K562 treated with DMSO at 1 percent for 24 hours (cell line): ENCODE measurements around the gene OR52E8. TPM values are rescaled to one million over a fixed set of nuclear protein-coding genes. Genes with fewer than 3 reads are reported as not detected.

ENCODE experiments used
- total RNA-seq: library from RNA; unstranded; fragments of 300-600 nt; gene quantifications from 2 replicates; pipeline ENCODE4 v1.2.3, GENCODE V29; 2022; ENCODE audit warnings: low read depth; ENCODE audit not compliant: insufficient read depth

OR52E8 gene
- not detected in 2 replicates for total RNA-seq

GRCh38 chr11:5857590-5857989, at the start of gene OR52E8:
Gene OR52E8 (minus strand): TSS chr11:5857690. CDS start chr11:5857690, 0 bp downstream.

DNA sequence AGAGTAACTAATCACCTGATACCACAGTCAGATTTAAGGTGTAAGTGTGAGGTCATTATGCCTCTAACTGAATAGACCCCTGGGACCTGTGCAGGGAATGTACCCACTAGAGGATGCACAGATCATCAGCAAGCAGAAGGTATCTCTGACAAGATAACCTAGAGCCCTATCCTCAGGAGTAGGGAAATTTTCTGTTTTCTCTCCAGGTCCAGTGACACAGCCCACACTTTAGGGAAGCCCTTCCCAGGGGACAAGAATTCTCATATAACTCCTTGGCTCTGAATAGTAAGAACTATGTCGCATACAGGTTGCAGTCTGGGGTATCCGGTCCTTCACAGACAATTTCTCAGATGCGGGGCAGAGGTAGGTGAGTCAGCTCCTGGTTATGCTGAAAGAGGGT, 35.4 kb upstream of the OR52E8 start, which contains the start of gene OR52E5:
Gene OR52E5 (plus strand): TSS at position 301 of the 400 bp plus-strand sequence. CDS start 7,569 bp downstream, outside the sequence.

GRCh38 chr11:5880329-5880728, 22.8 kb upstream of the OR52E8 start, which contains the start of gene OR52E4:
Gene OR52E4 (plus strand): TSS chr11:5880629. CDS start chr11:5884293, 3,664 bp downstream.

GRCh38 chr11:5841797-5842196, 15.7 kb downstream of the OR52E8 start, which contains the start of gene OR52E6:
Gene OR52E6 (minus strand): TSS chr11:5841897. CDS start chr11:5841897, 0 bp downstream.

DNA sequence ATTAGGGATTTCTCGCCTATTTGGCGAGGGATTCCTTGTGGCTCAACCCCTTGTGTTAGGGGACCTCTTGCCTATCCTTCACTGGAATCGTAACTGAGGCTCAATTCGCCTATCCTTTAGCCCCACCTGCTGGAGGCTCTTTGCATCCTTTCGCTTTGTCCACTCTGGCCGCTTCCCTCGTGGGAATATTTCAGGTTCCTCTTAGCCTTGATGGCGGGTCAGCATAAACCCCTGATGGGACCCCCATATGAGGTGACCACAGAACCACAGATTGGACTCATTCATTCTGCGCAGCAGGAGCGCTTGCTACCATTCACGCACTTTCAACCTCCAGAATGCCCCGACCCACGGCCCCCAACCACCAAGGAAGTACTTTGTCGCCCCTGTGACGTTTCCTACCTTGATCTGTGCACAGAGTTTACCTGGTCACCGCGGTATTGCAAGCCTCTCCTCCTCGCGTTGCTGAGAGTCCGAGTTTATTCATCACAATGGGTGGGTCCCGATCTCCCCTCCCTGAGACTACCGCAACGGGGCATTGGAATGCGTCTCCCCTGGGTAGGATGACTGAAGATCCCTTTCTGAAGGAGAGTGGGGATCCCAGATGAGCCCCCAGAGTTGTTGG, 48.9 kb downstream of the OR52E8 start, which contains the start of gene OR52N2:
Gene OR52N2 (plus strand): TSS at position 425 of the 622 bp plus-strand sequence. CDS start 11,412 bp downstream, outside the sequence.

Other genes with a start within 250 kb of the OR52E8 start
- gene TRIM34, start 232.7 kb downstream of the OR52E8 start, total RNA-seq, result 2.4 and 4.2 TPM in 2 replicates
- gene TRIM5, start 172.6 kb downstream of the OR52E8 start, total RNA-seq, result 15.5 and 20.6 TPM in 2 replicates
- 2.5 and 2.7 TPM in 2 replicates for gene TRIM22, start 167.9 kb downstream of the OR52E8 start, total RNA-seq
- not detected in 2 replicates for gene OR56B1, start 121.2 kb downstream of the OR52E8 start, total RNA-seq
- not detected in 2 replicates for gene OR52N4, start 103.4 kb downstream of the OR52E8 start, total RNA-seq
- gene OR52N5, start 74.3 kb downstream of the OR52E8 start, total RNA-seq, result not detected in 2 replicates
- gene OR52N1, start 66.4 kb downstream of the OR52E8 start, total RNA-seq, result not detected in 2 replicates
- not detected in 2 replicates for gene OR52N2, start 48.8 kb downstream of the OR52E8 start, total RNA-seq
- not detected in 2 replicates for gene OR52E6, start 15.8 kb downstream of the OR52E8 start, total RNA-seq
- gene OR52E4, start 22.9 kb upstream of the OR52E8 start, total RNA-seq, result not detected in 2 replicates
- gene OR52E5, start 35.5 kb upstream of the OR52E8 start, total RNA-seq, result not detected in 2 replicates
- gene OR56A3, start 84.6 kb upstream of the OR52E8 start, total RNA-seq, result not detected in 2 replicates
- not detected in 2 replicates for gene OR56A5, start 110.8 kb upstream of the OR52E8 start, total RNA-seq
- gene OR52L1, start 129.3 kb upstream of the OR52E8 start, total RNA-seq, result not detected in 2 replicates
- not detected in 2 replicates for gene OR56A4, start 149.3 kb upstream of the OR52E8 start, total RNA-seq
- gene OR56A1, start 173.1 kb upstream of the OR52E8 start, total RNA-seq, result not detected in 2 replicates
- not detected in 2 replicates for gene OR56B4, start 250.0 kb upstream of the OR52E8 start, total RNA-seq